DND-41 (cell line): ENCODE results near the gene KCNAB2.

ENCODE experiments used
- ATAC-seq: fragments of 200-7000 bp; cut with Tn5 transposase; 3 replicates; pipeline ENCODE4 v1.9.1; 2021; ENCODE audit warnings: low read depth; ENCODE audit not compliant: insufficient read depth
- DNase-seq: peaks from one replicate; pipeline ENCODE4 v3.0.0-alpha.2; 2020
- H2AFZ ChIP-seq: 2 replicates; pipeline ENCODE4 v1.6.0; 2012; ENCODE audit warnings: low read depth, low read length
- H3K27ac ChIP-seq: 2 replicates; pipeline ENCODE4 v1.5.1; 2012; ENCODE audit warnings: low read length, inconsistent platforms
- H3K27me3 ChIP-seq: fragments of 200-600 bp; sonication (generic); 2 replicates; pipeline ENCODE4 v1.6.0; 2012; ENCODE audit warnings: low read length, mild to moderate bottlenecking, inconsistent platforms; ENCODE audit not compliant: insufficient read depth, poor library complexity
- H3K36me3 ChIP-seq: 2 replicates; pipeline ENCODE4 v1.5.1; 2012; ENCODE audit warnings: low read length, inconsistent platforms; ENCODE audit not compliant: insufficient read depth
- H3K4me1 ChIP-seq: 2 replicates; pipeline ENCODE4 v1.5.1; 2012; ENCODE audit warnings: mild to moderate bottlenecking, low read length; ENCODE audit not compliant: insufficient read depth
- H3K4me2 ChIP-seq: 2 replicates; pipeline ENCODE4 v1.6.0; 2012; ENCODE audit warnings: mild to moderate bottlenecking, moderate library complexity, low read length, inconsistent platforms; ENCODE audit not compliant: insufficient read depth
- H3K4me3 ChIP-seq, 2 experiments: fragments of 200-600 bp in 1 of 2; shearing (Covaris generic) in 1 of 2; 2 replicates each; pipeline ENCODE4 v1.5.1; 2012 to 2016; ENCODE audit warnings: inconsistent platforms in 2 of 2, low read length in 2 of 2, mild to moderate bottlenecking in 2 of 2, low read depth in 1 of 2, moderate library complexity in 1 of 2
- H3K79me2 ChIP-seq: 2 replicates; pipeline ENCODE4 v1.6.0; 2012; ENCODE audit warnings: low read length, inconsistent platforms; ENCODE audit not compliant: insufficient read depth
- H3K9ac ChIP-seq: 2 replicates; pipeline ENCODE4 v1.6.0; 2012; ENCODE audit warnings: low read depth, mild to moderate bottlenecking, inconsistent platforms, low read length, moderate library complexity
- H3K9me3 ChIP-seq: 2 replicates; pipeline ENCODE4 v1.5.1; 2012; ENCODE audit warnings: low read length, moderate library complexity, mild to moderate bottlenecking, inconsistent platforms; ENCODE audit not compliant: insufficient read depth, severe bottlenecking
- H4K20me1 ChIP-seq: 2 replicates; pipeline ENCODE4 v1.6.0; 2012; ENCODE audit warnings: low read length; ENCODE audit not compliant: insufficient read depth
- EZH2 ChIP-seq: IDR thresholded peaks from 3 replicates; pipeline ENCODE4 v1.6.1; 2012; ENCODE audit warnings: borderline replicate concordance, low read depth, mild to moderate bottlenecking, moderate library complexity, low read length, inconsistent platforms; ENCODE audit not compliant: severe bottlenecking
- TF ChIP-seq, protein P1 (sequence below): IDR thresholded peaks from 2 replicates; pipeline ENCODE4 v1.5.1; 2012; ENCODE audit warnings: borderline replicate concordance, low read length, moderate library complexity, mild to moderate bottlenecking; ENCODE audit not compliant: poor library complexity, severe bottlenecking; ENCODE audit errors: extremely low read depth

KCNAB2 gene

DNA sequence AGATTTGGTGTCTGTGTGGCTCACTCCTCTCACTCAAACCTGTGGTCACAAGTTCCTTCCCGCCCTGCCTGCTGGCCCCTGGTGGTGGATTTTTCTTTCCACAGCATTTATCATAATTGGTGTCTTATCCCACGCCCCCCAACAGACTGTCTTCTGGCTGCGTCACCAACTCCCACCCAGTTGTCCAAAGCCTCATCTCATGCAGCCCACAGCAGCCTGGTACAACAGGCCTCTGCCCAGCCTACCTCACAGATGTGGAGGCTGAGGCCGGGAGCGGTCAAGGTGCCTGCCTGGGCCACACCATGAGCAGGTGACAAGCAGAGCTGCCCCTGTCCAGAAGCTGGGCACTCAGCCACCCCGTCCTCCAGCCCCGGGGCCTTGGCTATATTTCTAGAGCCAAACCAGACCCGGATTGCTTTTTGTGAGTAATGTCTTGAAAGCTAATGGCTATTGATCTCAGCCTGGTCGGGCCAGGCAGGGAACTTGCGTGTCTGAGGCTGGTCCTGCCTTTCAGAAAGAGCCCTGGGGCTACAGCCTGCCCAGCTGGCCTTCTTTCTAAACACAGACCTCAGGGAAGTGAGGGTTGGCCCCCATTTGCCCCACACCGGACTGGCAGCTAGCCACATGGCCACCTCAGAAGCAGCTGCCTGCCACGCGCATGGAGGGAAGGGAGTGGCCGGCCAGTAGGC, 2.6 kb downstream of the KCNAB2 start:
- TF ChIP-seq, protein P1, sequence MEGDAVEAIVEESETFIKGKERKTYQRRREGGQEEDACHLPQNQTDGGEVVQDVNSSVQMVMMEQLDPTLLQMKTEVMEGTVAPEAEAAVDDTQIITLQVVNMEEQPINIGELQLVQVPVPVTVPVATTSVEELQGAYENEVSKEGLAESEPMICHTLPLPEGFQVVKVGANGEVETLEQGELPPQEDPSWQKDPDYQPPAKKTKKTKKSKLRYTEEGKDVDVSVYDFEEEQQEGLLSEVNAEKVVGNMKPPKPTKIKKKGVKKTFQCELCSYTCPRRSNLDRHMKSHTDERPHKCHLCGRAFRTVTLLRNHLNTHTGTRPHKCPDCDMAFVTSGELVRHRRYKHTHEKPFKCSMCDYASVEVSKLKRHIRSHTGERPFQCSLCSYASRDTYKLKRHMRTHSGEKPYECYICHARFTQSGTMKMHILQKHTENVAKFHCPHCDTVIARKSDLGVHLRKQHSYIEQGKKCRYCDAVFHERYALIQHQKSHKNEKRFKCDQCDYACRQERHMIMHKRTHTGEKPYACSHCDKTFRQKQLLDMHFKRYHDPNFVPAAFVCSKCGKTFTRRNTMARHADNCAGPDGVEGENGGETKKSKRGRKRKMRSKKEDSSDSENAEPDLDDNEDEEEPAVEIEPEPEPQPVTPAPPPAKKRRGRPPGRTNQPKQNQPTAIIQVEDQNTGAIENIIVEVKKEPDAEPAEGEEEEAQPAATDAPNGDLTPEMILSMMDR: no peak
- no peak for TF ChIP-seq EZH2
- no peak overlapping the region for H2AFZ ChIP-seq
- peaks cover 93% of the 10 kb centered on the region for H4K20me1 ChIP-seq
- H3K4me3 ChIP-seq: no peak overlapping the region
- no peaks in the 10 kb centered on the region for H3K4me1 ChIP-seq
- H3K9me3 ChIP-seq: no peaks in the 10 kb centered on the region
- peaks cover 36% of the 10 kb centered on the region for H3K36me3 ChIP-seq
- H3K9ac ChIP-seq: no peak overlapping the region
- no peak overlapping the region for H3K27ac ChIP-seq
- no peak for DNase-seq
- H3K4me2 ChIP-seq: no peak overlapping the region
- H3K27me3 ChIP-seq: no peaks in the 10 kb centered on the region
- no peaks in the 10 kb centered on the region for H3K79me2 ChIP-seq
- no peak for ATAC-seq

DNA sequence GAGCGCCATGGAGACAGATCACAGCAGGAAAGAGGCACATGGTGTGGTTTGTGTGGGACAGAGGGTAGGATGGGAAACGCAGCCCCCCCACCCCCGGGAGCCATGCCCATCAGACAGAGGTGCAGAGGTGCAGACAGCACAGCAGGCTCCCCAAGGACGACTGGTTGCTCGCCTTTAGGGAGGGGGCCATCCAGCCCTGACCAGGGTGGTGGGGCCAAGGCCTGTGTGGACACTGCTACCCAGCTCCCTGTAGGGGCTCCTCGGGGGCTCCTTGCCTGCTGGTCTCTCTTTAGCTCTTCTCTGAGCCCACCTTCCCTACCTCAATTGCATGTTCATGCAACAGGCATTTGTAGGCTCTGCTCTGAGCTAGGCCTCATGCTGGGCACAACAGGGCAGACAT, 3.7 kb downstream of the KCNAB2 start:
- peaks cover 29% of the 10 kb centered on the region; the same call in 1 of the 2 replicates for H3K36me3 ChIP-seq
- ATAC-seq: no peak

DNA sequence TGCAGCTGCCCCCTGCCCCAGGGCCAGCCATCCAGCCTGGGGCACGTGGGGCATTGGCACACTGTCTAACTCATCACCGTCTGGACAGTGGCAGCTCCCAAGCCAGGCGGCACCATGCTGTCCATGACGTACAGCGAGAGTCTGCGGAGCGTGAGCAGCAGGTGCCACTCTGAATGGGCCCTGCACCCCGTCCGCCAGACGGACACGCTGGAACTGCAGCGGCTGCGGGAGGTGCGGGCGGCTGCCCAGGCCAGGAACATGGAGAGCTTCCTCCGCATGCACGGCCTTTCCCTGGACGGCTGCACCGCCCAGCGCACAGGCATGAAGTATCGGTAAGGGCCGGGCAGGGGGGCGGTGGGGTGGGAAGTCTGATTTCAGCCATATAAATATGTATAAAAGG, 5.7 kb downstream of the KCNAB2 start:
- TF ChIP-seq, protein P1: no peak
- no peak for TF ChIP-seq EZH2
- no peaks in the 10 kb centered on the region for H3K4me1 ChIP-seq
- H4K20me1 ChIP-seq: peaks cover 81% of the 10 kb centered on the region

More for the DNA sequence above, 3.7 kb downstream of the KCNAB2 start:
- no peak for DNase-seq
- Histone ChIP-seq H3K9ac (no peak overlapping the region), H3K27ac (no peak overlapping the region), H3K79me2 (no peaks in the 10 kb centered on the region), H2AFZ (no peak overlapping the region), H4K20me1 (peaks cover 91% of the 10 kb centered on the region), H3K4me2 (no peak overlapping the region), H3K4me1 (no peaks in the 10 kb centered on the region), H3K27me3 (no peaks in the 10 kb centered on the region), H3K9me3 (no peaks in the 10 kb centered on the region), H3K4me3 (no peak overlapping the region)
- TF ChIP-seq, protein P1: no peak
- TF ChIP-seq EZH2: no peak

More for the DNA sequence above, 5.7 kb downstream of the KCNAB2 start:
- Histone ChIP-seq H3K4me3 (no peak overlapping the region), H3K36me3 (peaks cover 22% of the 10 kb centered on the region; the same call in 1 of the 2 replicates), H3K9me3 (no peaks in the 10 kb centered on the region), H3K9ac (no peak overlapping the region), H3K27ac (no peak overlapping the region), H3K79me2 (no peaks in the 10 kb centered on the region), H2AFZ (no peak overlapping the region), H3K27me3 (no peaks in the 10 kb centered on the region), H3K4me2 (no peak overlapping the region)
- DNase-seq (no peak), ATAC-seq (no peak)
